H9 (cell line): ENCODE results near the gene ZNF423. TPM values are rescaled to one million over a fixed set of nuclear protein-coding genes. Genes with fewer than 3 reads are reported as not detected.

Experiments used
- DNase-seq: peaks from one replicate; pipeline ENCODE4 v3.0.0-alpha.2; 2017
- H2AFZ ChIP-seq: one replicate; pipeline ENCODE4 v1.6.1; 2013; ENCODE audit warnings: mild to moderate bottlenecking, low read length, control low read depth, moderate library complexity
- H2AK5ac ChIP-seq: 2 replicates; pipeline ENCODE4 v1.6.1; 2013; ENCODE audit warnings: low read length, control low read depth, mixed read lengths; ENCODE audit not compliant: insufficient read length
- H2BK120ac ChIP-seq: one replicate; pipeline ENCODE4 v1.6.1; 2013; ENCODE audit warnings: low read depth, mild to moderate bottlenecking, low read length, control low read depth, inconsistent platforms; ENCODE audit not compliant: poor library complexity, severe bottlenecking
- H2BK12ac ChIP-seq: 2 replicates; pipeline ENCODE4 v1.6.1; 2013; ENCODE audit warnings: low read length, control low read depth, mixed read lengths, low read depth; ENCODE audit not compliant: insufficient read length
- H2BK15ac ChIP-seq: 2 replicates; pipeline ENCODE4 v1.6.1; 2013; ENCODE audit warnings: low read depth, low read length, control low read depth
- H2BK20ac ChIP-seq: one replicate; pipeline ENCODE4 v1.6.1; 2013; ENCODE audit warnings: low read depth, mild to moderate bottlenecking, low read length, control low read depth, inconsistent platforms; ENCODE audit not compliant: poor library complexity, severe bottlenecking
- H2BK5ac ChIP-seq: 2 replicates; pipeline ENCODE4 v1.6.1; 2013; ENCODE audit warnings: low read length, control low read depth, mixed read lengths; ENCODE audit not compliant: insufficient read length
- H3K14ac ChIP-seq: 2 replicates; pipeline ENCODE4 v1.6.1; 2013; ENCODE audit warnings: low read length, control low read depth; ENCODE audit not compliant: insufficient read depth
- H3K18ac ChIP-seq: 2 replicates; pipeline ENCODE4 v1.6.1; 2013; ENCODE audit warnings: low read depth, mild to moderate bottlenecking, mixed read lengths, low read length, control low read depth; ENCODE audit not compliant: insufficient read length
- H3K23ac ChIP-seq: 2 replicates; pipeline ENCODE4 v1.6.1; 2013; ENCODE audit warnings: low read length, control low read depth, mixed read lengths, low read depth; ENCODE audit not compliant: insufficient read length
- H3K23me2 ChIP-seq: 2 replicates; pipeline ENCODE4 v1.6.1; 2013; ENCODE audit warnings: low read depth, mild to moderate bottlenecking, mixed read lengths, low read length, control low read depth; ENCODE audit not compliant: insufficient read length, poor library complexity, severe bottlenecking
- H3K27ac ChIP-seq: 2 replicates; pipeline ENCODE4 v1.5.1; 2013; ENCODE audit warnings: low read length, control low read depth, mixed read lengths, low read depth; ENCODE audit not compliant: insufficient read length
- H3K27me3 ChIP-seq: 2 replicates; pipeline ENCODE4 v1.6.1; 2013; ENCODE audit warnings: low read length, control low read depth, inconsistent platforms; ENCODE audit not compliant: insufficient read depth
- H3K4ac ChIP-seq: 2 replicates; pipeline ENCODE4 v1.6.1; 2013; ENCODE audit warnings: low read depth, mild to moderate bottlenecking, control low read depth, inconsistent platforms, low read length, moderate library complexity
- H3K4me1 ChIP-seq: 2 replicates; pipeline ENCODE4 v1.6.1; 2013; ENCODE audit warnings: low read length, control low read depth, inconsistent platforms; ENCODE audit not compliant: insufficient read depth
- H3K4me2 ChIP-seq: 2 replicates; pipeline ENCODE4 v1.6.1; 2013; ENCODE audit warnings: low read length, control low read depth, mixed read lengths; ENCODE audit not compliant: insufficient read length, insufficient read depth
- H3K56ac ChIP-seq: 2 replicates; pipeline ENCODE4 v1.6.1; 2013; ENCODE audit warnings: low read depth, mild to moderate bottlenecking, mixed read lengths, low read length, control low read depth; ENCODE audit not compliant: insufficient read length
- H3K79me1 ChIP-seq: 2 replicates; pipeline ENCODE4 v1.6.1; 2013; ENCODE audit warnings: low read depth, mild to moderate bottlenecking, moderate library complexity, low read length, control low read depth, inconsistent platforms; ENCODE audit not compliant: insufficient read depth, poor library complexity, severe bottlenecking
- H3K79me2 ChIP-seq: 2 replicates; pipeline ENCODE4 v1.6.1; 2013; ENCODE audit warnings: low read length, control low read depth, inconsistent platforms; ENCODE audit not compliant: insufficient read depth
- H3K9ac ChIP-seq: 2 replicates; pipeline ENCODE4 v1.6.1; 2013; ENCODE audit warnings: low read length, control low read depth, mixed read lengths; ENCODE audit not compliant: insufficient read length; ENCODE audit errors: extremely low read depth
- H3K9me3 ChIP-seq: one replicate; pipeline ENCODE4 v1.6.1; 2013; ENCODE audit warnings: low read depth, low read length, inconsistent platforms; ENCODE audit not compliant: control insufficient read depth
- H3T11ph ChIP-seq: one replicate; pipeline ENCODE4 v1.6.1; 2013; ENCODE audit warnings: mild to moderate bottlenecking, low read length, control low read depth, inconsistent platforms
- H4K20me1 ChIP-seq: one replicate; pipeline ENCODE4 v1.6.1; 2013; ENCODE audit not compliant: control insufficient read depth, insufficient read length, insufficient read depth
- H4K5ac ChIP-seq: 2 replicates; pipeline ENCODE4 v1.6.1; 2013; ENCODE audit warnings: low read depth, mild to moderate bottlenecking, mixed read lengths, low read length, control low read depth; ENCODE audit not compliant: insufficient read length
- H4K8ac ChIP-seq: replicated peaks from 2 replicates; pipeline ENCODE4 v1.6.1; 2013; ENCODE audit warnings: low read length, control low read depth, mixed read lengths, low read depth; ENCODE audit not compliant: insufficient read length
- H4K91ac ChIP-seq: 2 replicates; pipeline ENCODE4 v1.6.1; 2013; ENCODE audit warnings: low read depth, mild to moderate bottlenecking, moderate library complexity, mixed read lengths, low read length, control low read depth; ENCODE audit not compliant: insufficient read length
- H3K27ac Mint-ChIP-seq, 3 experiments: 2 replicates in 2 of 3; 3 replicates in 1 of 3; pipeline ENCODE4 v1.8.0; 2020 to 2021; ENCODE audit warnings: mixed read lengths in 3 of 3, mild to moderate bottlenecking in 1 of 3, moderate library complexity in 1 of 3
- H3K27me3 Mint-ChIP-seq: 2 replicates; pipeline ENCODE4 v1.8.0; 2021; ENCODE audit warnings: low read depth, mild to moderate bottlenecking, moderate library complexity, mixed read lengths
- H3K36me3 Mint-ChIP-seq, 3 experiments: 2 replicates in 2 of 3; 3 replicates in 1 of 3; pipeline ENCODE4 v1.8.0; 2020 to 2021; ENCODE audit warnings: low read depth in 3 of 3, mixed read lengths in 3 of 3; ENCODE audit not compliant: insufficient read depth in 1 of 3
- H3K4me1 Mint-ChIP-seq, 2 experiments: 2 replicates each; pipeline ENCODE4 v1.8.0; 2020; ENCODE audit warnings: mixed read lengths in 2 of 2
- H3K4me3 Mint-ChIP-seq, 2 experiments: 2 replicates in 1 of 2; 3 replicates in 1 of 2; pipeline ENCODE4 v1.8.0; 2020 to 2021; ENCODE audit warnings: mild to moderate bottlenecking in 2 of 2, mixed read lengths in 2 of 2, moderate library complexity in 1 of 2
- H3K9me3 Mint-ChIP-seq, 2 experiments: 2 replicates in 1 of 2; 3 replicates in 1 of 2; pipeline ENCODE4 v1.8.0; 2020; ENCODE audit warnings: mild to moderate bottlenecking in 2 of 2, mixed read lengths in 2 of 2, moderate library complexity in 1 of 2
- CTCF ChIP-seq: fragments of 200-600 bp; sonication (generic); conservative IDR thresholded peaks from 3 replicates; pipeline ENCODE4 v1.8.0; 2021; ENCODE audit warnings: antibody characterized with exemption, mild to moderate bottlenecking
- WGBS: extraction: QIAGEN DNeasy Blood & Tissue Kit; methylation state at CpG from one replicate; pipeline ENCODE4 v1.1.7; 2013; ENCODE audit warnings: missing lambda C conversion rate, low lambda C conversion rate, mixed read lengths; ENCODE audit not compliant: insufficient read length; ENCODE audit errors: extremely low coverage; 5-methylcytosine and 5-hydroxymethylcytosine counted together
- total RNA-seq: library from RNA; stranded (reverse); gene quantifications from 2 replicates; pipeline ENCODE4 v1.2.1, GENCODE V29; 2021

ZNF423 gene
- total RNA-seq, 1 experiment from 2014 or later: 51.5 TPM

GRCh38 chr16:49620158-49620868, 235.6 kb downstream of the ZNF423 start:
- DNase-seq: peak; percentile 24
- no peak overlapping the region for H2BK20ac ChIP-seq
- H3K79me2 ChIP-seq: no peaks in the 10 kb centered on the region
- H2BK12ac ChIP-seq: no peak overlapping the region
- no peak overlapping the region for H3K9ac ChIP-seq
- no peak overlapping the region for H2BK5ac ChIP-seq
- no peak overlapping the region for H2AK5ac ChIP-seq
- H3K4me1 ChIP-seq: no peaks in the 10 kb centered on the region; the same call in 1 of the 2 replicates
- no peaks in the 10 kb centered on the region for H3K79me1 ChIP-seq
- no peak overlapping the region for H3K23ac ChIP-seq
- no peak overlapping the region for H3T11ph ChIP-seq
- H3K4me3 Mint-ChIP-seq: no peak overlapping the region
- H2AFZ ChIP-seq: no peak overlapping the region
- H3K27me3 ChIP-seq: no peaks in the 10 kb centered on the region
- no CpG with 5 or more reads among the region's 11 CpGs for WGBS
- H3K4me2 ChIP-seq: no peak overlapping the region
- H3K27me3 Mint-ChIP-seq: no peaks in the 10 kb centered on the region; the same call in 1 of the 2 replicates
- no peak overlapping the region for H3K27ac ChIP-seq
- peaks cover 0 to 8% (median 3%) of the 10 kb centered on the region in 3 experiments; a peak in 5 of 7 replicates for H3K36me3 Mint-ChIP-seq
- H3K9me3 ChIP-seq: no peaks in the 10 kb centered on the region
- H3K27ac Mint-ChIP-seq: peak overlapping the region in 1 of 3 experiments; percentile 57; a peak in 1 of 7 replicates
- H4K20me1 ChIP-seq: no peaks in the 10 kb centered on the region
- H2BK15ac ChIP-seq: no peak overlapping the region
- H2BK120ac ChIP-seq: no peak overlapping the region
- peaks cover 11 to 14% of the 10 kb centered on the region in 2 experiments for H3K4me1 Mint-ChIP-seq
- no peak overlapping the region for H4K8ac ChIP-seq
- peaks cover 0 to under 1% of the 10 kb centered on the region in 2 experiments; a peak in 1 of 5 replicates for H3K9me3 Mint-ChIP-seq
- no peaks in the 10 kb centered on the region for H3K23me2 ChIP-seq
- no peak overlapping the region for H3K18ac ChIP-seq
- no peak overlapping the region; the same call in 1 of the 2 replicates for H3K14ac ChIP-seq
- no peak overlapping the region for H4K91ac ChIP-seq
- no peak overlapping the region for H3K56ac ChIP-seq
- H3K4ac ChIP-seq: no peak overlapping the region
- no peak overlapping the region for H4K5ac ChIP-seq
- TF ChIP-seq CTCF: no peak
